Choroid plexus epithelial cell (primary cell): ENCODE measurements around the gene ALS2.

Experiments used
- DNase-seq: peaks from one replicate; pipeline ENCODE4 v3.0.0-alpha.2; 2010; ENCODE audit warnings: low read depth
- H3K4me3 ChIP-seq: 2 replicates; pipeline ENCODE4 v1.5.1; 2011; ENCODE audit warnings: low read depth, mild to moderate bottlenecking, control low read depth, low read length, moderate library complexity
- TF ChIP-seq, protein P1 (sequence below): conservative IDR thresholded peaks from 2 replicates; pipeline ENCODE4 v1.5.1; 2011; ENCODE audit warnings: low read depth, mild to moderate bottlenecking, control low read depth, inconsistent platforms, low read length, moderate library complexity

Gene ALS2

DNA sequence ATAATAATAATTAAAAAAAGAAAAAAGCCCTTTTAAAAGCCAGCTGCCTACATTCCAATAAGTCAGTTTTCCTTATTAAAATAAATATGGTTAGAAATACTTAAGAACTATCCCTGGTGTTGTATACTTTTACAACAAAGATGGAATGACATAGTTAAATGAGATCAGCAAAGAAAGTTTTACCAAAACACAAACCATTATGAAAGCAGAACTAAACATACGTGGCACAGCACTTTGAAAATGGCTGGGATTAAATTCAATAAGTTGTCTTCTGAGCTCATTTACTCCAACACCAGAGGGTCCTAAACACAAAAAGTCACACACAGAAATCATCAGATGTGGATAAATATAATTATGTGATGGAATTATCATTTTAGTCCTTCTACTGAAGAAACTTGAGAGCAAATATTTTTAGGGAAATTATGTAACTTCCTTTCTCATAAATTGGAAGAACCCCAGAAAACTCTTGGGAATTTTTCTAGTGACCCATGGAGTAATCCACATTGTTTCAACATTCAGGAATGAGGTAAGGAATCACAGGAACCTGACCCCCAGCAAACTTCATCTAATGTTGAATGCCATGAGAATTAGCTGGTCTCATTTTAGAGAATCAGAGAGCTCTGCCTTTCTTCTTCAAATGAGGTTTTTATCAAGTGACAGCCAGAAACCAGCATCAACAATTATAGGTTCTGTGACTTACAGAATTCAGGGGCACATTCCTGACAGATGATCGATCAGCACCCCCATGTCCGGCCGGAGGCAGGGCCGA is 125.9 kb downstream of the ALS2 start:
- TF ChIP-seq, protein P1, sequence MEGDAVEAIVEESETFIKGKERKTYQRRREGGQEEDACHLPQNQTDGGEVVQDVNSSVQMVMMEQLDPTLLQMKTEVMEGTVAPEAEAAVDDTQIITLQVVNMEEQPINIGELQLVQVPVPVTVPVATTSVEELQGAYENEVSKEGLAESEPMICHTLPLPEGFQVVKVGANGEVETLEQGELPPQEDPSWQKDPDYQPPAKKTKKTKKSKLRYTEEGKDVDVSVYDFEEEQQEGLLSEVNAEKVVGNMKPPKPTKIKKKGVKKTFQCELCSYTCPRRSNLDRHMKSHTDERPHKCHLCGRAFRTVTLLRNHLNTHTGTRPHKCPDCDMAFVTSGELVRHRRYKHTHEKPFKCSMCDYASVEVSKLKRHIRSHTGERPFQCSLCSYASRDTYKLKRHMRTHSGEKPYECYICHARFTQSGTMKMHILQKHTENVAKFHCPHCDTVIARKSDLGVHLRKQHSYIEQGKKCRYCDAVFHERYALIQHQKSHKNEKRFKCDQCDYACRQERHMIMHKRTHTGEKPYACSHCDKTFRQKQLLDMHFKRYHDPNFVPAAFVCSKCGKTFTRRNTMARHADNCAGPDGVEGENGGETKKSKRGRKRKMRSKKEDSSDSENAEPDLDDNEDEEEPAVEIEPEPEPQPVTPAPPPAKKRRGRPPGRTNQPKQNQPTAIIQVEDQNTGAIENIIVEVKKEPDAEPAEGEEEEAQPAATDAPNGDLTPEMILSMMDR, result no peak
- peak; percentile 77 for DNase-seq
- H3K4me3 ChIP-seq, result no peak overlapping the region

DNA sequence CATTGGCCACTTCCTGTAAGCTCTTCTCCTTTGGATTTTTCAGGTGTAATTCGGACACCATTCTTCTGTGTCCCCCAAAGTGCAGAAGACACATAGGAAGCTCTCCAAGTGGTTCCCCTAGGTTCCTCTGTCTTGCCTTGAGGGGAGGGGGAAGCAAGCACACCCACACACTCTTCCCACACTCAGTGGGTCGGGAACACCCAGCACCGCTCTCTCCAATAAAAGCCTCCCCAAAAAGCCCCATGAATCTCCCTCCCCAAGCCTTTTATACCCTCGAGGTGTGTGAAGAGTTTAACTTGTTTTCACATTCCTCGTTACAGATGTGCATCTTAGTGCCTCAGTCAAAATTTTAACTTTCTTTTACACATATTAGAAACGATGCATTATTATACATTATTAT is 127.5 kb downstream of the ALS2 start:
- DNase-seq, result no peak
- TF ChIP-seq, protein P1, result no peak

More for the DNA sequence above, 127.5 kb downstream of the ALS2 start:
- no peak overlapping the region for H3K4me3 ChIP-seq
